GM21515 (cell line): ENCODE results near the gene ASMTL.
"Not testable (repeated sequence)": the region's sequence is repeated elsewhere in the genome, so short reads cannot be mapped to it uniquely, and the experiment has no call there.

Experiments used
- ATAC-seq: cut with Tn5 transposase; IDR thresholded peaks from one replicate; pipeline ENCODE4 v1.9.1; 2021; ENCODE audit not compliant: unreplicated experiment

The ASMTL gene, protein sequence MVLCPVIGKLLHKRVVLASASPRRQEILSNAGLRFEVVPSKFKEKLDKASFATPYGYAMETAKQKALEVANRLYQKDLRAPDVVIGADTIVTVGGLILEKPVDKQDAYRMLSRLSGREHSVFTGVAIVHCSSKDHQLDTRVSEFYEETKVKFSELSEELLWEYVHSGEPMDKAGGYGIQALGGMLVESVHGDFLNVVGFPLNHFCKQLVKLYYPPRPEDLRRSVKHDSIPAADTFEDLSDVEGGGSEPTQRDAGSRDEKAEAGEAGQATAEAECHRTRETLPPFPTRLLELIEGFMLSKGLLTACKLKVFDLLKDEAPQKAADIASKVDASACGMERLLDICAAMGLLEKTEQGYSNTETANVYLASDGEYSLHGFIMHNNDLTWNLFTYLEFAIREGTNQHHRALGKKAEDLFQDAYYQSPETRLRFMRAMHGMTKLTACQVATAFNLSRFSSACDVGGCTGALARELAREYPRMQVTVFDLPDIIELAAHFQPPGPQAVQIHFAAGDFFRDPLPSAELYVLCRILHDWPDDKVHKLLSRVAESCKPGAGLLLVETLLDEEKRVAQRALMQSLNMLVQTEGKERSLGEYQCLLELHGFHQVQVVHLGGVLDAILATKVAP

DNA sequence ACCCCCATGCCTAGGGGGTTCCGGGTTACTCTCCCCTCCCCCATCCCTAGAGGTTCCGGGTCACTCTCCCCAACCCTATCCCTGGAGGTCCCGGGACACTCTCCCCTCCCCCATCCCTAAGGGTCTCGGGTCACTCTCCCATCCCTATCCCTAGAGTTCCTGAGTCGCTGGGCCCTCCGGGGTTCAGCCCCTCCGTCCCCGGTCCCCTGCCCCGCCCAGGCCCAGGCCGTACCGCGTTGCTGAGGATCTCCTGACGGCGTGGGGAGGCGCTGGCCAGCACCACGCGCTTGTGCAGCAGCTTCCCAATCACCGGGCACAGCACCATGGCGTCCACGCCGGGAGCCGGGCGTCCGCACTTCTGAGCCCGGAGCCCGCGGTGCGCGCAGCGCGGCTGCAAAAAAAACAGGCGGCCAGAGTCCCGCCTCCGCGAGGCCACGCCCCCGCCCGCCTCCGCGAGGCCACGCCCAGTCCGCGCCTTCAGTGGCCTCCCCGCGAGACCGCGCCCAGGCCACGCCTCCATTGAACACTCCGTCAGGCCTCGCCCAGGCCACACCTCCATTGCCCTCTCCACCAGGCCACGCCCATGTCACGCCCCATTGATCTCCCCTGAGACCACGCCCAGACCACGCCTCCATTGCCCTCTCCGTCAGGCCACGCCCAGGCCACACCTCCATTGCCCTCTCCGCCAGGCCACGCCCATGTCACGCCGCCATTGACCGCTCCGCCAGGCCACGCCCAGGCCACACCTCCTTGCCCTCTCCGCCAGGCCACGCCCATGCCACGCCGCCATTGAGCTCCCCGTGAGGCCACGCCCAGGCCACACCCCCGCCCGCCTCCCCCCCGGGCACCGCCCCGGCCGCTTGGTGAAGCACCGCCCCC is at the start of gene ASMTL:
Gene ASMTL, minus strand, starts transcription at position 394 of the 879 bp plus-strand sequence. Its CDS starts 69 bp downstream, at position 325.
- peak; percentile 67 for ATAC-seq

DNA sequence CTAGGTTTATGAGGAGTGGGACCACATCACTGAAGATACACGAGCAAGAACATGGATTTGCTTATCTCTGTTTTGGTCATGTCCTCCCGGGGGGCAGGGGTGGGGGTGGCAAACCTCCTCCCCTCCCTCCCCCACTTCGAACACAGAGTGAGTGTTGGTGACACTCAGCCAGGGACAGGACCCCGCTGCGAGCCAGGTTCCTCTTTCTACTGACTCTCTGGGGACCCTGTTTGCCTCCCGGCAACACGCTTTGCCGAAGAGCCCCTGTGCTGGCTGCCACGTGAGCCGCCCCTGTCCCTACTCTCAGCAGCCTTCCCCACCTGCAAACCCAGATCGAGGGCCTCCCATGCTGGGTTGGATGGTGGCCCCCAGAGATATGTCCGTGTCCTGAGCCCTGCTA is 49.5 kb upstream of the ASMTL start:
- ATAC-seq, result peak; percentile 49

DNA sequence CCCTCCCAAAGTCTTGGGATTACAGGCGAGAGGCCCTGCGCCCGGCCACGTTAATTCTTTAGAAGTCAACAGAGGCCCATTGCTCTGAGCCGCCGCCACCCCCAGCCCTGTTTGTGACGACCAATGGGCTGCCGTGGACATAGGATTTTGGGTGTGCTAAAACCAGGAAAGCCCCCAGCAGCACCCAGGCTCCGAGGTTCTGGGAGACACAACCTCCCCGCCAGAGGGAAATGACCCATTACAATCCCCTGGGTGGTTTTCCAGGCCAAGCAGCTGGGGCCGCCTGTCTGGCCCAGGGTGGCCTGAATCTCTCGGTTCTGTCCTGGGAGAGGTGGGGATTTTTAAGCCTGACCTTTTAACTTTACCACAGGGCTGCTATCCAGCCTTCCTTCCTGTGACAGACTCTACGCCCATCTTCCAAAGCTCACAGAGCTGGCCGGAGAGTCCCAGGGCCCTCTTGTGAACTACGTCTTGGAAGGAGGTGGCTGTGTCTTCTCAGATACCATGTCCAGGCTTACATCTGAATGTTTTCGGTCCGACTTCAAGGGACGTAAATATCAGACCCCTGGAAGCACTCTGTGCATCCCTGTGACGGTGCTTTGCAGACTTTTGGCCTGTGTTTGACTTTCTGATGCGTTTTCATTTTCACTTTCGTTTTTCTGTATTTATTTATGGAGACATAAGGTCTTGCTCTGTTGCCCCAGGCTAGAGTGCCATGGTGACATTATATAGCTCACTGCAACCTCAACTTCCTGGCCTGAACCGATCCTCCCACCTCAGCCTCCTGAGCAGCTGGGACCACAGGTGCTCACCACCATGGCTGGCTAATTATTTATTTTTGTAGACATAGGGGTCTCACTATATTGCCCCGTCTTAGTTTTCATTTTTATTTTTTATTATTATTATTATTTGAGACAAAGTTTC is 48.3 kb upstream of the ASMTL start:
- peak; percentile 54 for ATAC-seq

DNA sequence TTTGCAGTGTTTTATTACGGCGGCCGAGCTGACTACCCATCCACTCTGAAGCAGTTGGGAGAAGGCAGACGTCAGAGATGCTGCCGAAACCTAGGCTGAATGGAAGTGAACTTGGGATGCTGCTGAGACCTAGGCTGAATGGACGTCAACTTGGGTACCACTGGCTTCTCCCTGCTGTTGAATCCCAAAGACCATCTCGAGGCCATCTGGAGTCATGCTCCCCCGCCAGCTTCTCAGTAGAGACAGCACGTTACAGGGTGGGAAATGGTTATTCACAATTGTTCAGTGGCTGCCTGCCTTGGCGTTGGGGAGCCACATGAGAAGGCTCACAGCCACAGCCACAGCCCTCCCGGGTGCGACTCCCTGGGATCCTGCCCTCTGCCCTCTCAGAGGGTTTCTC is 43.4 kb upstream of the ASMTL start:
- ATAC-seq, result no peak

DNA sequence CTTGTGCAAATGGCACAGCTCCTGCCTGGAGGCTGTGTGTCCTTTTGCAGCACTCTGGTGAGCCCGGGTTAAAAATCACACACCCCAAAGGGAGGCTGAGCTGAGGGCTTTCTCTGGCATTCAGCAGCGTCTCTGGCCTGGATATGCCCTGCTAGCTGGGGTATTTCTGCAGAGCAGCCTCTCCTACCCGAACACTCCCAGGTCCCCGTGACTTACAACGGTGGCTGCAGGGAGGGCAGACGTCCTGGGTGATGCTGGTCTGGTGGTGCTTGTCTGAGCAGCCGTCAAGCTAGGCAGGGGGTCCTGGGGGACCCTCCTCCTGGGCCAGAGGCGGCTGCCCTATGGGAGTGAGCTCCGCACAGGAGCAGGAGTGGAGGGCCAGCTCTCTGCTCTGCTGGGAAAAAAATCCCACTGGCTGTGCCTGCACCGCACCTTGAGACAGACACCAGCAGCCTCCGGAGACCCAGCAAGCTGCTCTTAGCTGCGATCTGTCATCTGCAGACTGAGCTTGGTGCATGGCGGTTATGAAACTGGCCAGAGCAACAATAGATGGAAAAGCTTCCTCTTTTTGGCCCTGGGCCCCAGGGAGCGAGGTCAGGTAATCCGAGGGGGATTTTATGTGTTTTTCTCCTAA is 41.3 kb upstream of the ASMTL start:
- peak; percentile 62 for ATAC-seq

DNA sequence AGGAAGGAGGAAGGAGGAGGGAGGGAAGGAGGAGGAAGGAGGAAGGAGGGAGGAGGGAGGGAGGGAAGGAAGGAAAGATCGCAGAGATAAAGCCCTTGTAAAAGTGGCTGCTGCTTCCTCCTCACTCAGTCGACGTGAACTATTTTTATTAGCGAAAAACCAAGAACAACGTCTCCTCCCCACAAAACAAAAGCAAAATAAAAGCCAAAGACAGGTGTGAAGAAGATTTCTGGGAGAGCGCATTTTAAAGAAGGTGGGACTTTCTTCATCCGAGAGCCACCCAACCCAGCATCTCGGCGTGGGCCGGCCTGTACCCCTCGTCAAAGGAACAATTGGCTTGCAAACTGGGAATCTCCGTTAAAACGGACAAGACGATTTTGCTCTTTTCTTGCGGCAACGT is 40.7 kb upstream of the ASMTL start:
- ATAC-seq, result peak; percentile 3

DNA sequence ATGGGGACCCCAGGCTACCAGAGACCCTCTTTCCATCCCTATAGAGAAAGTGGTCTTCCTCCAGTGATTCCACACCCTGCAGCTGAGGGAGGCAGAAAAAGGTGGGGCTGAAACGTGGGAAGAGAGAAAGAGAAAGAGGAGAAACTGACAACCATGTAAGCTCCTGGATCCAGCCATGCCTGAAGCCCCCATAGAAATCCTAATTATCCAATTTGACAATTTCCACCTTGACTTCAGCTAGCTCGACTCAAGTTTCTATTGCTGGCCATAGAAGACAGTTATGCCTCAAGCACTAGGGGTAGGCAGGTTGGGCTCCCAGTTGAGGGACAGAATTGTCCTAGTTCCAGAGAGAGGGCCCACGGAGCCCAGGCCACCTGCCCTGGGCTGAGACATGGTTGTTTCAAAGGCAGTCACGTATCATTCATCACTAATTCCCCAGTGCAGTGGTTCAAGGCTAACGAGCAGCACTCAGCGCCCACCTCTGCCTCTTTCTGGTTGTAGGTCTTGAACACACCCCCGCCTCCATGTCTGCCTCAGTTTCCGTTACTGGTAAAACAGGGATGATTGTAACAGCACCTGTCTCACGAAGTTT is 39.8 kb upstream of the ASMTL start:
- no peak for ATAC-seq

DNA sequence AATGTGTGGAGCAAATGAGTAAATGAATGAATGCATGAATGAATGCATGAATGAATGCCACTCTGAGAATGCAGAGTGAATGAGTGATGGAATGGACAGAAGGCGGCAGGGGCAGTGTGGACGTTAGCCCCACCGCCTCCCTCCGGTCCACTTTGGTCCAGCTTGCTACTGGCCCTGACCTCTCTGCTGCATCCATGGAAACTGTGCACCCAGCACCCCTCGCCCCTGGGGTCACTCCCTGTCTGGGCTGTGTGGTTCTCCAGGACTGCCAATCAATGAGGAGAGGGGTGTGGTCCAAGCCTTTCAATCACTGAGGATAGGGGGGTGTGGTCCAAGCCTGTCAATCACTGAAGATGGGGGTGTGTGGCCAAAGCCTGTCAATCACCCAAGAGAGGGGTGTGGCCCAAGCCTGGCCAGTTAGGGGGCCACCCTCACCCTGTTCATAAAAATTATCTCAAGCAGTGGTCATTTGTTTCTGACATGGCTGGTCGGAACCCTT is 39.2 kb upstream of the ASMTL start:
- ATAC-seq, result peak; percentile 72

DNA sequence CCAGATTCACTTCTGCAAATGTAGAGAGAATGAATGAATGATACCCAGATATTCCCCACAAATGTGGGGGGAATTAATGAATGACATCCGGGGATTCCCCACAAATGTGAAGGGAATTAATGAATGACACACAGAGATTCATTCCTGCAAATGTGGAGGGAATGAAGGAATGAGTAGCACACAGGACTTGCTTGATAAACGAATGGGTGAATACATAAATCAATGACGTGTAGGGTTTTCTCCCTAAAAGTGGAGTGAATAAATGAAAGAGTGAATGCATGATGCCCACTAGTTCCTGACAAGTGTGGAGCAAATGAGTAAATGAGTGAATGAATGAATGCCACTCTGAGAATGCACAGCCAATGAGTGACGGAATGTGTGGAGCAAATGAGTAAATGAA is 38.5 kb upstream of the ASMTL start:
- ATAC-seq, result not testable (repeated sequence)

DNA sequence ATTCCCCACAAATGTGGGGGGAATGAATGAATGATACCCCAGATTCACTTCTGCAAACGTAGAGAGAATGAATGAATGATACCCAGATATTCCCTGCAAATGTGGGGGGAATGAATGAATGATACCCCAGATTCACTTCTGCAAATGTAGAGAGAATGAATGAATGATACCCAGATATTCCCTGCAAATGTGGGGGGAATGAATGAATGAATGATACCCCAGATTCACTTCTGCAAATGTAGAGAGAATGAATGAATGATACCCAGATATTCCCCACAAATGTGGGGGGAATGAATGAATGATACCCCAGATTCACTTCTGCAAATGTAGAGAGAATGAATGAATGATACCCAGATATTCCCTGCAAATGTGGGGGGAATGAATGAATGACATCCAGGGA is 38.0 kb upstream of the ASMTL start:
- ATAC-seq, result not testable (repeated sequence)

DNA sequence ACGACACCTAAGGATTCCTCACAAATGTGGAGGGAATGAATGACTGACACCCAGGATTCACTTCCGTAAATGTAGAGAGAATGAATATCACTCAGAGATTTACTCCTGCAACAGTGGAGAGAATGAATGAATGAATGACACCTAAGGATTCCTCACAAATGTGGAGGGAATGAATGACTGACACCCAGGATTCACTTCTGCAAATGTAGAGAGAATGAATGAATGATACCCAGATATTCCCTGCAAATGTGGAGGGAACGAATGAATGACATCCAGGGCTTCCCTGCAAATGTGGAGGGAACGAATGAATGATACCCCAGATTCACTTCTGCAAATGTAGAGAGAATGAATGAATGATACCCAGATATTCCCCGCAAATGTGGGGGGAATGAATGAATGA is 36.6 kb upstream of the ASMTL start:
- ATAC-seq, result not testable (repeated sequence)

DNA sequence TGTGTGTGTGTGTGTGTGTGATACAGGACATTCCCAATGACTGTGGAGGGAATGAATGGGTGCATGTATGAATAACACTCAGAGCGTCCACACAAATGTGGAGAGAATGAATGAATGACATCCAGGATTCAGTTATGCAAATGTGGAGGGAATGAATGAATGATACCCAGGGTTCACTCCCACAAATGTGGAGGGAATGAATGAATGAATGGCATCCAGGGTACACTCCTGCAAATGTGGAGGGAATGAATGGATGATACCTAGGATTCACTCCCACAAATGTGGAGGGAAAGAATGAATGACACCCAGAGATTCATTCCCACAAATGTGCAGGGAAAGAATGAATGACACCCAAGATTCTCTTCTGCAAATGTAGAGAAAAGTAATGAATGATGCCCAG is 36.0 kb upstream of the ASMTL start:
- no peak for ATAC-seq

DNA sequence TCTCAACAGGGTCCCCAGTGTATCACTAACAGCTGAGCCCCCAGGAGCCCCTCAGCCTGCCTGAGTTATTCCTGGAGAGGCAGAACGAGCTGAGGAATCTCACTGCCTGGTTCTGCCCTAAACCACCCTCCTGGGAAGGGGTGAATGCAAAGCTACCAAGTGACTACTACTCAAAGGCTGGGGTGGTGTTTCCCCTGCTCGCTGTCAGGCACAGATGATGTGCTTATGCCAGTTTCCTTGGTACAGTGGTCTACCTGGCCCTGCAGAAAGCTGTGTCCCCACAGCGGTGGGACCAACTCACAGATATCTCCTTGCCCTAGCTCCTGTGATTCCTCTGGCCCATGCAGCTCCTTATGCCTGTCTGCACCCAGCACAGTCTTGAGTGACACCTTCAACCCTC is 35.4 kb upstream of the ASMTL start:
- no peak for ATAC-seq

DNA sequence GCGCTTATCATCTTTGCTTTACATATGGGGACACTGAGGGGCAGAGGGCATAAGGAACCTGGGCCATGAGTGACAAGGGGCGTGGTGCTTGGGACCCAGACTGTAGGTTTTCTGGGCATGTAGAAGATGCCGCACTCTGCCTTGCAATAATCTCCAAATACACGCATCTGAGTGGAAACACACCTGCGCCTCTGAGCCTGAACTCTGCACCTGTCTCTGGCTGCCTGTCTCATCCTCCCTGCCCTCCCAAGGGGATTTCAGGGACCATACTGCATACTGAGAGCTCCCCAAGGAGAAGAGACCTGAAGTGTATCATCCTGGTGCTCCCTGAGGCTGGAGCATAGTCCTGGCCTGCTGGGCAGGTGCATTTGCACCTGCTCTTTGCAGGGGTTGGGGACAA is 34.7 kb upstream of the ASMTL start:
- no peak for ATAC-seq

DNA sequence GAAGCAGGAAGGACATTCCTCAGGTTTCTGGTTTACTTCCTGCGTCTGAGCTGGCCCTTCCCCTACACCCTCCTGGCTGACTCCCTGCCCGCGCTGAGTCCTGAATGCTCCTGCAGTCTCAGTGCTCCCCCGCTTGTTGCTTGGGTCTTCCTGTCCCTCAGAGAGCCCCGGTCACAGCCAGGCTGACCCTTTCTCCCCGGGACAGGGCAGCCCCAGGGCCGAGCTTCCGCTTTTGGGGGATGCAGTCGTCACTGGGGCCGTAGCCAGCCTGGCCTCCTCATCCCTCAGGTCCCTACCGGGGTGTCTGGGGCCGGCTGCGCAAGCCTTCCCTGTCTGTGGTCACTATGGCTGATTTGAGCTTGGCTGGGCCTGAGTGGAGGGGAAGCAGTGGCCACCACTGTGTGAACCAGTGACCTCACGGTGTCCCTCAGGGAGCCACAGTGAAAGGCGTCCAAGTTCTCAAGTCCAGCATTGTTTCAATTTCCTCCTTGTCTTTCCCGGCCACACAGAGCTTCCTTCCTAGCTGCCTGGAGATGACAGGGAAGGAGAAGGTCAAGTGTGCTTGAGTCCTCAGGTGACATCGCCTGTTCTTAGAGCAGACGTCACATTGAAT is 34.1 kb upstream of the ASMTL start:
- ATAC-seq, result no peak

DNA sequence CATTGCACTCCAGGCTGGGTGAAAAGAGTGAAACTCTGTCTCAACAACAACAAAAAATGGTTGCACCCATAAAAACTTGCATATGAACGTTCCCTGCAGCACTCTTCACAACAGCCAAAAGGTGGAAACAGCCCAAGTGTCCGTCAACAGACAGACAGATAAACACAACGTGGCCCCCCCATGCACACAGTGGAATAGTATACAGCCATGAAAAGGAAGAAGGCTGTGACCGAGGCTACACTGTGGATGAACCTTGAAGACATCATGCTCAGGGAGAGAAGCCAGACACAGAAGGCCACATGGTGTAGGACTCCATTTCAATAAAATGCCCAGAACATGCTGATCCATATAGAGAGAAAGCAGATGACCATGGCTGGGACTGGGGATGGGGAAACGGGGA is 33.5 kb upstream of the ASMTL start:
- no peak for ATAC-seq

DNA sequence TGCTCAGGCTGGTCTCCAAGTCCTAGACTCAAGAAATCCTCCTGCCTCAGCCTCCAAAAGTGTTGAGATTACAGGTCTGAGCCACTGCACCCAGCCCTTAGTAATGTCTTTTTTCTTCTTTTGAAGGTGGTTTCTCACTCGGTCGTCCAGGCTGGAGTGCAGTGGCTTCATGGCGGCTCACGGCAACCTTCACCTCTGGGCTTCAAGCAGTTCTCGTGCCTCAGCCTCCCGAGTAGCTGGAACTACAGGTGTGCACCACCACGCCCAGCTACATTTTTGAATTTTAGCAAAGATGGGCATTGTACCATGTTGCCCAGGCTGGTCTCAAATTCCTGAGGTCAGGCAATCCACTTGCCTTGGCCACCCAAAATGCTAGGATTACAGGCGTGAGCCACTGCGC is 32.3 kb upstream of the ASMTL start:
- ATAC-seq, result no peak

DNA sequence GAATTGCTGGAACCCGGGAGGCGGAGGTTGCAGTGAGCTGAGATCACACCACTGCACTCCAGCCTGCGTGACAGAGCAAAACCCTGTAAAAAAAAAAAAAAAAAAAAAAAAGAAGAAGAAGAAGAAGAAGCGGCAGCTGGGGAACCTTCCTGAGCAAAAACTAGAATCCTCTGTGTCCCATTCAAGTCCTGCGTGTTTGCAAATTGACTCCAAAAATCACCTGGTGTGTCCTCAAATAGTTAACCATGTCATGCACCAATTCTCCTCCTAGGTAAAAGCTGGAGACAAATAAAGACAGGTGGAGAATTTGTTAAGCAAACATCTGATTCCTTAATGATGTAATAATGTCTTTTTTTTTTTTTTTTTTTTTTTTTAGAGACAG is 31.9 kb upstream of the ASMTL start:
- no peak for ATAC-seq
